Skin epidermis (tissue), 12 donors: ENCODE data around the gene VSTM2L.

Source experiments
- H3K27ac ChIP-seq, 21 experiments: fragments of 200-600 bp; sonication (generic) in 11 of 21; one replicate each; pipeline ENCODE4 v1.5.0; 2020; ENCODE audit warnings: mild to moderate bottlenecking in 3 of 21, inconsistent platforms in 2 of 21, moderate library complexity in 2 of 21
- H3K4me3 ChIP-seq, 7 experiments: fragments of 200-600 bp; sonication (generic) in 2 of 7; one replicate each; pipeline ENCODE4 v1.5.0; 2020; ENCODE audit warnings: inconsistent platforms in 2 of 7, mild to moderate bottlenecking in 2 of 7, moderate library complexity in 1 of 7

Gene VSTM2L

GRCh38 chr20:37932919-37933318 is 30.0 kb downstream of the VSTM2L start:
- Histone ChIP-seq H3K4me3 (no peak overlapping the region), H3K27ac (no peak overlapping the region)

- H3K27ac ChIP-seq: no peak overlapping the region
- H3K4me3 ChIP-seq: no peak overlapping the region
Observed at GRCh38 chr20:37933786-37934633, 31.1 kb downstream of the VSTM2L start.

GRCh38 chr20:37934634-37935375 is 31.9 kb downstream of the VSTM2L start:
- Histone ChIP-seq H3K4me3 (no peak overlapping the region), H3K27ac (no peak overlapping the region)

- Histone ChIP-seq H3K4me3 (no peak overlapping the region), H3K27ac (no peak overlapping the region)
Observed at GRCh38 chr20:37935435-37935834, 32.5 kb downstream of the VSTM2L start.

GRCh38 chr20:37936041-37936440 is 33.1 kb downstream of the VSTM2L start:
- Histone ChIP-seq H3K27ac (no peak overlapping the region), H3K4me3 (no peak overlapping the region)

- Histone ChIP-seq H3K27ac (no peak overlapping the region), H3K4me3 (no peak overlapping the region)
Observed at GRCh38 chr20:37936451-37936850, 33.5 kb downstream of the VSTM2L start.

- H3K4me3 ChIP-seq: no peak overlapping the region
- no peak overlapping the region for H3K27ac ChIP-seq
Observed at GRCh38 chr20:37937686-37938085, 34.8 kb downstream of the VSTM2L start.

GRCh38 chr20:37938181-37938750 is 35.3 kb downstream of the VSTM2L start:
- Histone ChIP-seq H3K27ac (no peak overlapping the region), H3K4me3 (no peak overlapping the region)

GRCh38 chr20:37938954-37939353 is 36.0 kb downstream of the VSTM2L start:
- no peak overlapping the region for H3K27ac ChIP-seq
- H3K4me3 ChIP-seq: no peak overlapping the region

GRCh38 chr20:37939701-37940560 is 37.0 kb downstream of the VSTM2L start:
- H3K4me3 ChIP-seq: no peak overlapping the region
- H3K27ac ChIP-seq: no peak overlapping the region

GRCh38 chr20:37940858-37941257 is 37.9 kb downstream of the VSTM2L start:
- H3K27ac ChIP-seq: no peak overlapping the region

GRCh38 chr20:37941332-37941731 is 38.4 kb downstream of the VSTM2L start:
- no peak overlapping the region for H3K4me3 ChIP-seq

More at GRCh38 chr20:37940858-37941257, 37.9 kb downstream of the VSTM2L start:
- no peak overlapping the region for H3K4me3 ChIP-seq

GRCh38 chr20:37941992-37942391 is 39.1 kb downstream of the VSTM2L start:
- Histone ChIP-seq H3K4me3 (no peak overlapping the region), H3K27ac (no peak overlapping the region)

More at GRCh38 chr20:37941332-37941731, 38.4 kb downstream of the VSTM2L start:
- no peak overlapping the region for H3K27ac ChIP-seq

GRCh38 chr20:37943033-37943432 is 40.1 kb downstream of the VSTM2L start:
- Histone ChIP-seq H3K27ac (no peak overlapping the region), H3K4me3 (no peak overlapping the region)

- Histone ChIP-seq H3K27ac (no peak overlapping the region), H3K4me3 (no peak overlapping the region)
Observed at GRCh38 chr20:37943501-37944455, 40.9 kb downstream of the VSTM2L start.

- H3K4me3 ChIP-seq: no peak overlapping the region
- no peak overlapping the region for H3K27ac ChIP-seq
Observed at GRCh38 chr20:37944456-37944981, 41.6 kb downstream of the VSTM2L start.

- H3K4me3 ChIP-seq: no peak overlapping the region
- no peak overlapping the region for H3K27ac ChIP-seq
Observed at GRCh38 chr20:37945091-37945547, 42.2 kb downstream of the VSTM2L start.

GRCh38 chr20:37946946-37947345 is 44.0 kb downstream of the VSTM2L start:
- Histone ChIP-seq H3K27ac (no peak overlapping the region), H3K4me3 (no peak overlapping the region)
